A673 (cell line): Measurements from ENCODE around the gene KRTAP4-6.
"Not testable (repeated sequence)": the region's sequence is repeated elsewhere in the genome, so short reads cannot be mapped to it uniquely, and the experiment has no call there.

Source experiments
- CTCF ChIP-seq: fragments of 300-800, 200-600 bp; sonication (generic); conservative IDR thresholded peaks from 2 replicates; pipeline ENCODE4 v1.5.1; 2017; ENCODE audit warnings: low read depth, mild to moderate bottlenecking, antibody characterized with exemption, low read length, moderate library complexity, mixed read lengths
- EZH2 ChIP-seq: fragments of 200-600 bp; sonication (generic); IDR thresholded peaks from 2 replicates; pipeline ENCODE4 v1.6.1; 2017; ENCODE audit warnings: borderline replicate concordance, low read depth, mild to moderate bottlenecking, mixed read lengths, antibody characterized with exemption, low read length; ENCODE audit not compliant: poor library complexity, severe bottlenecking

- not testable (repeated sequence) for TF ChIP-seq CTCF, EZH2
Measured at GRCh38 chr17:41108728-41109386, 31.5 kb downstream of the KRTAP4-6 start.
